ENCODE measurements around the gene KLK14. TPM values are rescaled to one million over a fixed set of nuclear protein-coding genes. Genes with fewer than 3 reads are reported as not detected.

Gene KLK14, protein sequence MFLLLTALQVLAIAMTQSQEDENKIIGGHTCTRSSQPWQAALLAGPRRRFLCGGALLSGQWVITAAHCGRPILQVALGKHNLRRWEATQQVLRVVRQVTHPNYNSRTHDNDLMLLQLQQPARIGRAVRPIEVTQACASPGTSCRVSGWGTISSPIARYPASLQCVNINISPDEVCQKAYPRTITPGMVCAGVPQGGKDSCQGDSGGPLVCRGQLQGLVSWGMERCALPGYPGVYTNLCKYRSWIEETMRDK
- total RNA-seq: not detected

DNA sequence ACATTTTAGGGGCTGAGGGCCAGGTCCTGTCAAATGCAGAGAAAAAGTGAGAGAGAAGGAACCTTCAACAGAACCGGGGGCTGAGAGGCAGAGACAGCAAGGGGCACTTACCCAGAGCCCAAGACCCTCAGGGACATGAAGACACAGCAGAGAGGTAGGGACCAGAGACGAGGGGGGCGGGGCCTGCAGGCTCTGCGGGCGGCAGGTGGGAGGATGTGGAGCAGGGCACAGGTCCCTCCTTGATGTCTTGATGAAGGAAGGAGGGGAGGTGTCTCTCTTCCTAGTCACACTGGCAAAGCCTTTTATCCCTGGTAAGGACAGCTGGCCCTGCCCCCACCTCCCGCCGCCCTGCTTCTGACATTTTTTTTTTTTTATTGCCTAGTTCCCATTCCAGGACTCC is at the start of gene KLK14:
TSS of gene KLK14 (minus strand) at position 277 of the 400 bp plus-strand sequence. CDS start at position 4, 273 bp downstream.
- Histone ChIP-seq H3K4me1 (no peaks in the 10 kb centered on the region), H3K27me3 (no peaks in the 10 kb centered on the region), H3K4me3 (no peak within 1 kb of the TSS), H3K9me3 (no peaks in the 10 kb centered on the region), H3K36me3 (no peaks in the 10 kb centered on the region), H3K27ac (no peak within 1 kb of the TSS)
- TF ChIP-seq POLR2A (IDR thresholded peaks at IDR 0.05) (no peak), POLR2AphosphoS5 (IDR thresholded peaks at IDR 0.05; ENCODE audit: insufficient read depth in 1 of 2, low read depth in 1 of 2) (no peak), CTCF (IDR thresholded peaks at IDR 0.05) (no peak)
- DNase-seq (ENCODE audit: extremely low spot score in 2 of 2): no peak
- intact Hi-C loops (cut with DNase I): no loop called here

DNA sequence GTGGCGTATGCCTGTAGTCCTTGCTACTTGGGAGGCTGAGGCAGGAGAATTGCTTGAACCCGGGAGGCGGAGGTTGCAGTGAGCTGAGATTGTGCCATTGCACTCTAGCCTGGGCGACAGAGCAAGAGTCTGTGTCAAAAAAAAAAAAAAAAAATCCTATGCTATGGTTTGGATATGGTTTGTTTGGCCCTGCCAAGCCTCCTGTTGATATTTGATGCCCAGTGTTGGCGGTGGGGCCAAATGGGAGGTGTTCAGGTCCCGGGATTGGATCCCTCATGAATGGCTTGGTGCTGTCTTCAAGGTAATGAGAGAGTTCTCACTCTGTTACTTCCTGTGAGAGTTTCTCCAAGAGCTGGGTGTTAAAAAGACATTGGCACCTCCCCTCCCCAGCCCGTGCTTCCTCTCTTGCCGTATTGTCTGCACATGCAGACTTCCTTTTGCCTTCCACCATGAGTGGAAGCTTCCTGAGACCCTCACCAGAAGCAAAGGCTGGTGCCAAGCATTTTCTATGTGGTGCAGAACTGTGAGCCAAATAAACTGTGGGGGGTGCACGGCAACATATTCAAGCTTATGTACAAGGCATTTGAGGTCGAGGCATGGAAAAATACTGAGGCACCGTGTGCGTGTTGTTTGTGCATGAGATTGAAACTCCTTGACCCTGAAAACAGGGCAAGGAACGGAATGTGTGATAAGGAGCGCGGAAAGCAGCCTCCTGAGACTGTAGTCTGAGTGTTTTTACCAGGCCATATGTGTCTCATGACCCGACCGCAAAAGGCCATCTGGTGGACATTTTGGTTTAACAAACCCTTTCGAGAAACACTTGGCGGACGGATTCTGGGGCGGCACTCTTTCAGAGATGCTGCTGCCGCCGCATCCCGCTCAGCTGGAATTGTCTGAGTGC is 49.3 kb upstream of the KLK14 start:
- no peak for DNase-seq (ENCODE audit: extremely low spot score in 2 of 2)
- no peak for TF ChIP-seq CTCF (IDR thresholded peaks at IDR 0.05)
- TF ChIP-seq POLR2A (IDR thresholded peaks at IDR 0.05): no peak
- TF ChIP-seq POLR2AphosphoS5 (IDR thresholded peaks at IDR 0.05; ENCODE audit: insufficient read depth in 1 of 2, low read depth in 1 of 2): no peak

DNA sequence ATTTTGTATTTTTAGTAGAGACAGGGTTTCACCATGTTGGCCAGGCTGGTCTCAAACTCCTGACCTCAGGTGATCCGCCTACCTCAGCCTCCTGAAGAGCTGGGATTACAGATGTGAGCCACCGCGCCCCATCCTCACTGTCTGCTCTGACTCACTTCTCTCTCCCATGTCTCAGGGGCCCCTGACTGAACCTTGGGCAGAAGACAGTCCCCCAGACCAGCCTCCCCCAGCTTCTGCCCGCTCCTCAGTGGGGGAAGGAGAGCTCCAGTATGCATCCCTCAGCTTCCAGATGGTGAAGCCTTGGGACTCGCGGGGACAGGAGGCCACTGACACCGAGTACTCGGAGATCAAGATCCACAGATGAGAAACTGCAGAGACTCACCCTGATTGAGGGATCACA is 47.0 kb upstream of the KLK14 start:
- Histone ChIP-seq H3K4me1 (peaks cover 6% of the 10 kb centered on the region), H3K9me3 (no peaks in the 10 kb centered on the region), H3K27ac (no peak overlapping the region), H3K4me3 (no peak overlapping the region), H3K36me3 (no peaks in the 10 kb centered on the region), H3K27me3 (no peaks in the 10 kb centered on the region)
- intact Hi-C loops (cut with DNase I): no loop called here
- no peak for DNase-seq (ENCODE audit: extremely low spot score in 2 of 2)
- no peak for TF ChIP-seq POLR2AphosphoS5 (IDR thresholded peaks at IDR 0.05; ENCODE audit: insufficient read depth in 1 of 2, low read depth in 1 of 2)
- TF ChIP-seq POLR2A (IDR thresholded peaks at IDR 0.05): no peak
- TF ChIP-seq CTCF (IDR thresholded peaks at IDR 0.05): no peak

More for the DNA sequence above, 49.3 kb upstream of the KLK14 start:
- H3K4me1 ChIP-seq: peaks cover 6% of the 10 kb centered on the region
- no peak overlapping the region for H3K27ac ChIP-seq
- no peaks in the 10 kb centered on the region for H3K27me3 ChIP-seq
- no peaks in the 10 kb centered on the region for H3K9me3 ChIP-seq
- no peaks in the 10 kb centered on the region for H3K36me3 ChIP-seq
- H3K4me3 ChIP-seq: no peak overlapping the region
- intact Hi-C loops (cut with DNase I): no loop called here

- Histone ChIP-seq H3K36me3 (no peaks in the 10 kb centered on the region), H3K27me3 (no peaks in the 10 kb centered on the region), H3K9me3 (no peaks in the 10 kb centered on the region), H3K27ac (no peak overlapping the region), H3K4me1 (peaks cover 6% of the 10 kb centered on the region), H3K4me3 (no peak overlapping the region)
- no peak for DNase-seq (ENCODE audit: extremely low spot score in 2 of 2)
- intact Hi-C loops (cut with DNase I): no loop called here
- TF ChIP-seq POLR2AphosphoS5 (IDR thresholded peaks at IDR 0.05; ENCODE audit: insufficient read depth in 1 of 2, low read depth in 1 of 2) (no peak), CTCF (IDR thresholded peaks at IDR 0.05) (no peak), POLR2A (IDR thresholded peaks at IDR 0.05) (no peak)
Observed at GRCh38 chr19:51128227-51128626, 45.5 kb upstream of the KLK14 start.
